Body of pancreas (tissue), 4 donors: ENCODE data around the gene TBC1D32. TPM values are rescaled to one million over a fixed set of nuclear protein-coding genes. Genes with fewer than 3 reads are reported as not detected.

Source experiments
- ATAC-seq: fragments of 150-250 bp; one replicate; pipeline ENCODE4 v1.9.1; 2016
- DNase-seq, 4 donors: peaks; one replicate each; pipeline ENCODE4 v3.0.0-alpha.2; 2019
- H3K27ac ChIP-seq, 4 donors: fragments of 200-600 bp; sonication (generic); 1 replicate in 3 of 4; 2 replicates in 1 of 4; pipeline versions ENCODE4 v1.5.1 to v1.6.1; 2016 to 2019; ENCODE audit warnings: mild to moderate bottlenecking in 1 of 4, mixed read lengths in 1 of 4, moderate library complexity in 1 of 4
- H3K27me3 ChIP-seq, 2 donors: fragments of 200-600 bp; sonication (generic); one replicate each; pipeline ENCODE4 v1.6.0; 2016; ENCODE audit warnings: mild to moderate bottlenecking in 1 of 2
- H3K36me3 ChIP-seq, 2 donors: fragments of 200-600 bp; sonication (generic); replicated peaks in 1 of 2; 2 replicates each; pipeline ENCODE4 v1.5.1; 2016; ENCODE audit warnings: low read depth in 2 of 2; ENCODE audit not compliant: insufficient read depth in 1 of 2
- H3K4me1 ChIP-seq: fragments of 200-600 bp; sonication (generic); one replicate; pipeline ENCODE4 v1.6.0; 2016
- H3K4me3 ChIP-seq, 2 donors: fragments of 200-600 bp; sonication (generic); 1 replicate in 1 of 2; 2 replicates in 1 of 2; pipeline ENCODE4 v1.5.1; 2016 to 2019
- H3K9me3 ChIP-seq, 3 donors: fragments of 200-600 bp; sonication (generic); 1 replicate in 2 of 3; 2 replicates in 1 of 3; pipeline ENCODE4 v1.5.1; 2016
- POLR2A ChIP-seq, 3 donors: fragments of 450-650 bp; IDR thresholded peaks; one replicate each; pipeline ENCODE4 v1.6.1; 2016; ENCODE audit warnings: antibody characterized with exemption in 3 of 3, mild to moderate bottlenecking in 2 of 3
- WGBS, 2 donors: methylation state at CpG; one replicate each; pipeline ENCODE4 v1.1.5; 2017; 5-methylcytosine and 5-hydroxymethylcytosine counted together
- intact Hi-C: fragments of 100-400 bp; cut with DNase I; formaldehyde crosslinking; loops from one replicate; pipeline ENCODE4 v1.15.1; 2023
- total RNA-seq, 2 donors: library from RNA; depleted of rRNA; stranded (reverse); fragments of >200 nt; gene quantifications; one replicate each; pipeline ENCODE4 v1.1.0, GENCODE V29; 2016
- TF ChIP-seq, protein P1 (sequence below), 7 experiments: fragments of 450-650 bp in 4 of 7; fragments of 200-600 bp in 3 of 7; sonication (generic) in 3 of 7; IDR thresholded peaks; one replicate each; pipeline ENCODE4 v1.5.1; 2016 to 2019; ENCODE audit warnings: antibody characterized with exemption in 7 of 7

TBC1D32 gene
- total RNA-seq, 2 donors from 2014 or later: 11.4 to 14.5 TPM

DNA sequence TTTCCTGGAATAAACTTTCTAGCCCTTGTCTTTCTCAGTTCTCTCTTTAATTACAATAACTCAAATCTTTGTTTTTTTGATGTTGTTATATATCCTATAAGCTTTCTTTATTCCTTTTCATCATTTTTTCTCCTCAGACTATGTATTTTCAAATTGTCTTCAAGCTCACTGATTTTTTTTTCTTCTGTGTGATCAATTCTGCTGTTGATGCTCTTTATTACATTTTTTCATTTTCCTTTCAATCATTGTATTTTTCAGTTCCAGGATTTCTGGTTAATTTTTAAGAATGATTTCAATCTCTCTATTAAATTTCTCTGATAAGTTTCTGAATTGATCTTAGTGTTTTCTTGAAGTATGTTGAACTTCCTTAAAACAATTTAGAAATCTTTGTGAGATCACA, 209.7 kb downstream of the TBC1D32 start:
- Histone ChIP-seq H3K36me3 (peaks cover 2 to 3% of the 10 kb centered on the region in 2 donors), H3K4me1 (no peaks in the 10 kb centered on the region), H3K4me3 (no peak overlapping the region), H3K9me3 (no peaks in the 10 kb centered on the region), H3K27ac (no peak overlapping the region), H3K27me3 (no peaks in the 10 kb centered on the region)
- no peak for ATAC-seq
- intact Hi-C loops: no loop called here
- TF ChIP-seq, protein P1, sequence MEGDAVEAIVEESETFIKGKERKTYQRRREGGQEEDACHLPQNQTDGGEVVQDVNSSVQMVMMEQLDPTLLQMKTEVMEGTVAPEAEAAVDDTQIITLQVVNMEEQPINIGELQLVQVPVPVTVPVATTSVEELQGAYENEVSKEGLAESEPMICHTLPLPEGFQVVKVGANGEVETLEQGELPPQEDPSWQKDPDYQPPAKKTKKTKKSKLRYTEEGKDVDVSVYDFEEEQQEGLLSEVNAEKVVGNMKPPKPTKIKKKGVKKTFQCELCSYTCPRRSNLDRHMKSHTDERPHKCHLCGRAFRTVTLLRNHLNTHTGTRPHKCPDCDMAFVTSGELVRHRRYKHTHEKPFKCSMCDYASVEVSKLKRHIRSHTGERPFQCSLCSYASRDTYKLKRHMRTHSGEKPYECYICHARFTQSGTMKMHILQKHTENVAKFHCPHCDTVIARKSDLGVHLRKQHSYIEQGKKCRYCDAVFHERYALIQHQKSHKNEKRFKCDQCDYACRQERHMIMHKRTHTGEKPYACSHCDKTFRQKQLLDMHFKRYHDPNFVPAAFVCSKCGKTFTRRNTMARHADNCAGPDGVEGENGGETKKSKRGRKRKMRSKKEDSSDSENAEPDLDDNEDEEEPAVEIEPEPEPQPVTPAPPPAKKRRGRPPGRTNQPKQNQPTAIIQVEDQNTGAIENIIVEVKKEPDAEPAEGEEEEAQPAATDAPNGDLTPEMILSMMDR (IDR thresholded peaks at IDR 0.05): no peak
- TF ChIP-seq POLR2A (IDR thresholded peaks at IDR 0.05): no peak
- no peak for DNase-seq

DNA sequence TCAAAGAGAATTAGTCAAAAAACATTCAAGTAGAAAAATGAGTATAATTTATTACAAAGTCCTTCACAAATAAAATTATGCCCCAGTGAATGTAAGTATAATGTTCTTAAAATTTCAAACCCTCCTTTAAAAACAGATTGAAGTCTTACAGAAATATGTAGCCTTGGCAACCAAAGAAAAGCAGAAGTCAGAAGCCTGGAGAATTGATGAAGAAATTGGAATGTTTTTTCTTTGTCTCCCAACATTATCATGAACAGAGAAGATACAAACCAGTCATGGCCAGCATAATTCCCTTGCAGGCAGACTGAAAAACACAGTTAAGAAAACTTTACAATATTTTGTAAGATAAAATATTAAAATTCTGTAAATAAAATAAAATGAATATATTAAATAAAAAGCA, 221.9 kb downstream of the TBC1D32 start:
- ATAC-seq (no peak), DNase-seq (no peak)
- intact Hi-C loops: no loop called here
- Histone ChIP-seq H3K27ac (no peak overlapping the region), H3K27me3 (no peaks in the 10 kb centered on the region), H3K4me3 (no peak overlapping the region), H3K36me3 (no peaks in the 10 kb centered on the region), H3K4me1 (no peaks in the 10 kb centered on the region), H3K9me3 (no peaks in the 10 kb centered on the region)
- no peak for TF ChIP-seq POLR2A (IDR thresholded peaks at IDR 0.05)
- TF ChIP-seq, protein P1 (IDR thresholded peaks at IDR 0.05): no peak

DNA sequence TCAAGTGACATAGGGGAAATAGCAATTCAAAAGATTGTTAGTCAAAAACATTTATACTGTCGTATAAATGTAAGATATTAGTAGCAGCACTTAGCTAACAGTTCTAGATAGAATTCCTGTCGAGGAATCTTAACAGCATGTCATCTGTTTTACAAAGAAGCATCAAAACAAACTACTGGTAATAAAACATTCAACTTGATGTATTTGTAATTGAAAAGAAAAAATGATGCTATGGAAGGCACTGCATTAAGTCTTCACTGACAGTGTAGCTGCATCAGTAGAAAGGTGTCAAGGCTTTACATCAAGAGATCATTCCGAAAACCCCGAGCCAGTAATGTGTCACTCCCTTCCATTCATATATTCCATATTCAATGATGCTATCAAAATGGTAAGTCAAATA, 223.5 kb downstream of the TBC1D32 start:
- no peaks in the 10 kb centered on the region for H3K9me3 ChIP-seq
- ATAC-seq: no peak
- DNase-seq: no peak
- no peak overlapping the region for H3K4me3 ChIP-seq
- no peak overlapping the region for H3K27ac ChIP-seq
- H3K27me3 ChIP-seq: no peaks in the 10 kb centered on the region
- TF ChIP-seq, protein P1 (IDR thresholded peaks at IDR 0.05): no peak
- no peaks in the 10 kb centered on the region for H3K4me1 ChIP-seq
- WGBS, 2 donors: 92 to 93% methylated on average over 4 of the region's 4 CpGs
- intact Hi-C loops: no loop called here
- H3K36me3 ChIP-seq: no peaks in the 10 kb centered on the region

DNA sequence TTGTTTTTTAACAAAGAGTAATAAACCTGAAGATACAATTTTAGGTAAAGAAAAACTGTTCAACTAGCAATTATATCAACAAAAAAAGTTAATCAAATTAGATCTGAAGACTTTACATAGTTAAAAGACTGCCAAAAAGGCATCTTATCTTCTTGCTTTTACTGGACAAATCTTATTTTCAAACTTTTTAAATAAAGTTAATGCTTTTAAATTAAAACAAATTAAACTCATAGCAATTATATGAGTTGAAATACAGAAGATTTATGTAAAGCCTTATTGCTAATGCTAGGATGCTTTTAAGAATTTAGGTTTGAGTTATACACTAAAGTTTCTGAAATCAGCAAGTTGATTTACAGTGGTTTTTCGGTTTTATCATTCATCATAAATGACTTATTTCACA, 227.3 kb downstream of the TBC1D32 start:
- Histone ChIP-seq H3K4me1 (no peaks in the 10 kb centered on the region), H3K9me3 (no peaks in the 10 kb centered on the region), H3K27me3 (no peaks in the 10 kb centered on the region), H3K27ac (no peak overlapping the region), H3K4me3 (no peak overlapping the region), H3K36me3 (no peaks in the 10 kb centered on the region)
- intact Hi-C loops: no loop called here
- TF ChIP-seq, protein P1 (IDR thresholded peaks at IDR 0.05): no peak
- no peak for TF ChIP-seq POLR2A (IDR thresholded peaks at IDR 0.05)
- no peak for ATAC-seq
- DNase-seq: no peak
- WGBS, 2 donors: 83 to 92% methylated on average over 1 of the region's 1 CpG

DNA sequence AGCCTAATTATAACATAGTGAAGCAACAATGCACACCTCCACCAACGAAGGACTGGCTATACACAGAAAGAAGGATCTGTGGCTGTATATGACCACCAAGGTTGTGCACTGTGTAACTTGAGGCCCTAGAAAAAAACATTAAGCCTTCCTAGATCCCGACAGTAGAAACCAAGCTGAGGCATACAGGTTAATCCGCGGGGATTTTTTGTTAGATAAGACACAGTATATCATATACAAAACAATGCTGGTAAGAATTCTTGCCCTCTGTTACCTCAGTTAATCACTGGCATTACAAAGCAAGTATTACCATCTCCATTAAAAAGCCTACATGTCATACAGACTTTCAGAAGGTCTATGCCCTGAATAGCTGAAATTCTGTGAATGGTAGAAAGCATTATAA, 228.8 kb downstream of the TBC1D32 start:
- ATAC-seq (no peak), DNase-seq (no peak)
- Histone ChIP-seq H3K4me1 (no peaks in the 10 kb centered on the region), H3K27me3 (no peaks in the 10 kb centered on the region), H3K9me3 (no peaks in the 10 kb centered on the region), H3K4me3 (no peak overlapping the region), H3K27ac (no peak overlapping the region), H3K36me3 (no peaks in the 10 kb centered on the region)
- TF ChIP-seq POLR2A (IDR thresholded peaks at IDR 0.05): no peak
- TF ChIP-seq, protein P1 (IDR thresholded peaks at IDR 0.05): no peak
- WGBS, 2 donors: 75 to 76% methylated on average over 4 of the region's 4 CpGs
- intact Hi-C loops: no loop called here
